Pancreas (tissue), 10 donors: ENCODE data around the gene TMEM238. TPM values are rescaled to one million over a fixed set of nuclear protein-coding genes. Genes with fewer than 3 reads are reported as not detected.

Experiments
- ATAC-seq, 4 donors: fragments of 200-7000 bp; cut with Tn5 transposase; one replicate each; pipeline versions ENCODE4 v1.8.0 to v1.9.1; 2020; ENCODE audit warnings: mild to moderate bottlenecking in 4 of 4, moderate library complexity in 4 of 4
- DNase-seq, 6 donors: peaks; one replicate each; pipeline ENCODE4 v3.0.0-alpha.2; 2020
- FAIRE-seq: peaks from 2 replicates; lab custom pipeline; 2012; peaks lifted over from hg19 to GRCh38; lab: Jason Lieb, UNC
- H3K27ac ChIP-seq, 4 donors: fragments of 200-600 bp; sonication (generic); 1 replicate in 3 of 4; 2 replicates in 1 of 4; pipeline versions ENCODE4 v1.5.0 to v1.8.0; 2020
- H3K27me3 ChIP-seq, 4 donors: fragments of 200-600 bp; one replicate each; pipeline ENCODE4 v1.8.0; 2021
- H3K36me3 ChIP-seq, 3 donors: fragments of 200-600 bp; sonication (generic) in 1 of 3; one replicate each; pipeline versions ENCODE4 v1.5.0 to v1.8.0; 2020 to 2021
- H3K4me1 ChIP-seq, 3 donors: fragments of 200-600 bp; one replicate each; pipeline ENCODE4 v1.8.0; 2021
- H3K4me3 ChIP-seq, 4 donors: fragments of 200-600 bp; sonication (generic) in 2 of 4; one replicate each; pipeline versions ENCODE4 v1.5.0 to v1.8.0; 2020 to 2021
- H3K9me3 ChIP-seq, 4 donors: fragments of 200-600 bp; one replicate each; pipeline ENCODE4 v1.8.0; 2021
- WGBS, 2 donors: extraction: QIAGEN DNeasy Blood & Tissue Kit; methylation state at CpG; one replicate each; pipeline ENCODE4 v1.1.7; 2013; 5-methylcytosine and 5-hydroxymethylcytosine counted together
- intact Hi-C, 3 donors: fragments of 100-400 bp; cut with DNase I; formaldehyde crosslinking; loops; one replicate each; pipeline versions ENCODE4 v1.11.1 to v1.14.2; 2022
- polyA plus RNA-seq, 2 donors: library from polyadenylated mRNA; stranded (reverse); fragments of 200-250 nt; gene quantifications; one replicate each; pipeline ENCODE4 v1.2.3, GENCODE V29; 2013
- total RNA-seq, 6 donors: library from RNA; stranded (reverse); fragmentation: NEBNext Ultra II Directional in 4 of 6; extraction: Animal tissue kit (Norgen Biotek cat#: 25700) in 4 of 6; gene quantifications; one replicate each; pipeline versions ENCODE4 v1.2.1 to v1.2.4, GENCODE V29; 2021 to 2023
- TF ChIP-seq, protein P1 (sequence below), 4 donors: fragments of 200-600 bp; sonication (generic) in 3 of 4; IDR thresholded peaks; one replicate each; pipeline versions ENCODE4 v1.5.0 to v1.8.0; 2021; ENCODE audit warnings: antibody characterized with exemption in 4 of 4
- donor health status: healthy with polysubstance abuse.
- donor health status: DM: no; HTN: no; CAD: no; lungs with moderate emphysema.
- donor health status: DM: no; HTN: no; CAD: no.
- donor health status: control.
- donor health status: control.
- donor health status: Bipolar disorder and iron deficiency.
- donor health status: DM: yes; HTN: yes; CAD: no.
- donor health status: DM: no; HTN: no; CAD: no.
- donor health status: DM: no; HTN: no; CAD: no.
- donor health status: DM: yes; HTN: yes; CAD: no.

TMEM238 gene
- total and polyA plus RNA-seq, 8 donors = 0.42 to 32.7 (median 19.8) TPM

DNA sequence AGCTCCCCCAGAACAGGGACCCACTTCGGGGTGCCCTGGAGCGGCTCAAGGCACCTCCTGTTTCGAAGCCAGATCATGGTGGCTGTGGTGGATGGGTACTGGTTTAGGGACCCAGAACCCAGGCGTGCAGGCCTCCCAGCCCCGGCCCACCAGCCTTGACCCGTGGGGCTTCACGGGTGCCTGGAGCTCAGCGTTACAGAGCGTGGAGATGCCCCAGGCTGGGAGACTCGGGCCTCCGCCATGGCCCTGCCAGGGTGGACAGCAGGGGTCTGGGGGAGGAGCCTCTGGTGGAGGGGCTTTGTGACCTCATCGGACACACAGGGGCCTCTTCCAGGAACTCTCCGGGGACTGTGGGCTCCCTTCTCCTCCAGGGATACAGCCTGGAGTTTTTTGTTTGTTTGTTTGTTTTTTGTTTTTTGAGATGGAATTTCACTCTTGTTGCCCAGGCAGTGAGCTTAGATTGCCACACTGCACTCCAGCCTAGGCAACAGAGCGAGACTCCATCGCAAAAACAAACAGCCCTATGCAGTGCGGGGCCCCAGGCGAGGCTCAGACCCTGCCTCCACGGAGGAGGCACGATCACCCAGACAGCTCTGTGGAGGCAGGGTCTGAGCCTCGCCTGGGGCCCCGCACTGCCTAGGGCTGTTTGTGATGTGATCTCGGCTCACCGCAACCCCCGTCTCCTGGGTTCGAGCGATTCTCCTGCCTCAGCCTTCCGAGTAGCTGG, 20.9 kb downstream of the TMEM238 start, which contains the start of gene GARIN5B:
Gene GARIN5B (minus strand): TSS at position 271 of the 727 bp plus-strand sequence. CDS start 194 bp downstream, at position 77.
- H3K9me3 ChIP-seq = no peaks in the 10 kb centered on the region
- intact Hi-C loops = no loop called here
- no peaks in the 10 kb centered on the region for H3K27me3 ChIP-seq
- WGBS, 2 donors = 69 to 78% methylated on average over 27 of the region's 27 CpGs
- ATAC-seq (no peak), DNase-seq (no peak), FAIRE-seq (no peak)
- no peaks in the 10 kb centered on the region for H3K36me3 ChIP-seq
- TF ChIP-seq, protein P1, sequence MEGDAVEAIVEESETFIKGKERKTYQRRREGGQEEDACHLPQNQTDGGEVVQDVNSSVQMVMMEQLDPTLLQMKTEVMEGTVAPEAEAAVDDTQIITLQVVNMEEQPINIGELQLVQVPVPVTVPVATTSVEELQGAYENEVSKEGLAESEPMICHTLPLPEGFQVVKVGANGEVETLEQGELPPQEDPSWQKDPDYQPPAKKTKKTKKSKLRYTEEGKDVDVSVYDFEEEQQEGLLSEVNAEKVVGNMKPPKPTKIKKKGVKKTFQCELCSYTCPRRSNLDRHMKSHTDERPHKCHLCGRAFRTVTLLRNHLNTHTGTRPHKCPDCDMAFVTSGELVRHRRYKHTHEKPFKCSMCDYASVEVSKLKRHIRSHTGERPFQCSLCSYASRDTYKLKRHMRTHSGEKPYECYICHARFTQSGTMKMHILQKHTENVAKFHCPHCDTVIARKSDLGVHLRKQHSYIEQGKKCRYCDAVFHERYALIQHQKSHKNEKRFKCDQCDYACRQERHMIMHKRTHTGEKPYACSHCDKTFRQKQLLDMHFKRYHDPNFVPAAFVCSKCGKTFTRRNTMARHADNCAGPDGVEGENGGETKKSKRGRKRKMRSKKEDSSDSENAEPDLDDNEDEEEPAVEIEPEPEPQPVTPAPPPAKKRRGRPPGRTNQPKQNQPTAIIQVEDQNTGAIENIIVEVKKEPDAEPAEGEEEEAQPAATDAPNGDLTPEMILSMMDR (IDR thresholded peaks at IDR 0.05) = no peak
- H3K4me3 ChIP-seq = no peak within 1 kb of the TSS
- H3K4me1 ChIP-seq = no peaks in the 10 kb centered on the region
- H3K27ac ChIP-seq = no peak within 1 kb of the TSS

DNA sequence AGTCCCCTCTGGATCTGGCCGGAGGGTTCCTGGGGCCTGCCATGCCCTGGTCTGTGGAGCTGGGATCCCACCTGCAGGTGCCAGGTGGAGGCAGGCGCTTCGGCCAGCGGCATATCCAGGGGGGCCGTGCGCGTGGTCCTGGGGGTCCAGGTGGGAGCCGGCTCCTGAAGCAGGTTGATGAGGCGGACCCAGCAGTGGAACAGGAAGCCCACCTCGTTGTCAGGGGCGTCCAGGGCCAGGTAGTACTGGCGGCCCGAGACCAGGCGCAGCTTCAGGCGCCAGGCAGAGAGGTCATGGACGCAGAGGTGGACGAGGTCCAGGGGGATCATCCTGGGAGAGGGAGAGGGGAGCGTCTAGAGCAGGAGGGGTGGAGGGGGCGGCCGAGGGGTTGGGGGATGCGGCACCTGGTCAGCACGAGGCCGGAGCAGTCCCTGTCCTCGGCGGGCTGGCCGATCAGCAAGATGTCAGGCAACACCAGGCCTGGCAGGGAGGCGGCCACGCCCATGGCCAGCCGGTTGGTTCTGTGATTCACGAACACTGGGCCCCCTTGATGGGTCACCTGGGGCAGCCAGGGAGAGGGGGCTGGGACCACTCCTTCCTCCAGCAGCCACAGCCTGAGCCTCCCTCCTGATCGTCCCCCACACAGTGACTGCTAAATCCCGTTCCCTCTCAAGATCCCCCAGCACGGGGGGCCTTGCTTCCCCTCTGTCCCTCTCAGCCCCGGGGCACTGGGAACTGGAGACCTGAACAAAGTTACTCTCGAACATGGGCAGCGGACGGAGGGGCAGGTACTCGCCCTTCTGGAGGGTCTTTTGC, 21.7 kb downstream of the TMEM238 start:
- ATAC-seq = no peak
- intact Hi-C loops = no loop called here

DNA sequence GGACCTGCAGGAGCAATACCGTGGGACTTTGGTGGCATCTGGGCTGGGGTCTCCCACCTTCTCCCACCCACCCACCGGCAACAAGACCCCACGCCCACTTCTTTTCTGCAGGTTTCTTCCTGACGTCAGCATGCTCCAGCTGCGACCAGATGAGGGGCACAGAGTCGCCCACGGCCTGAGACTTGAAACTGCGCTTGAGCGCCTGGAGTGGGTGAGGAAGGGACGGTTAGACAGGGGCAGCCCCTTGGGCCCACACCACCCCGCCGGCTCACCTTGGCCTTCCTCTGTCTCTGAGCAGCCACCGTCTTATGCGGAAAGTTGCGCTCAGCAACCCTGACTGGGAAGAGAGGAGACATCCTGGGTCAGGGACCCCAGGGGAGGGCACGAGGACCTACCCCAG, 23.2 kb downstream of the TMEM238 start:
- DNase-seq = peak in 1 of 6 donors; percentile 56
- FAIRE-seq = no peak
- intact Hi-C loops = no loop called here

More for the DNA sequence above, 21.7 kb downstream of the TMEM238 start:
- TF ChIP-seq, protein P1 (IDR thresholded peaks at IDR 0.05) = no peak
- Histone ChIP-seq H3K36me3 (no peaks in the 10 kb centered on the region), H3K4me3 (no peak overlapping the region), H3K9me3 (no peaks in the 10 kb centered on the region), H3K27ac (no peak overlapping the region), H3K27me3 (no peaks in the 10 kb centered on the region), H3K4me1 (no peaks in the 10 kb centered on the region)
- WGBS, 2 donors = 60 to 69% methylated on average over 36 to 38 of the region's 38 CpGs
- FAIRE-seq (no peak), DNase-seq (peak in 1 of 6 donors; percentile 67)

DNA sequence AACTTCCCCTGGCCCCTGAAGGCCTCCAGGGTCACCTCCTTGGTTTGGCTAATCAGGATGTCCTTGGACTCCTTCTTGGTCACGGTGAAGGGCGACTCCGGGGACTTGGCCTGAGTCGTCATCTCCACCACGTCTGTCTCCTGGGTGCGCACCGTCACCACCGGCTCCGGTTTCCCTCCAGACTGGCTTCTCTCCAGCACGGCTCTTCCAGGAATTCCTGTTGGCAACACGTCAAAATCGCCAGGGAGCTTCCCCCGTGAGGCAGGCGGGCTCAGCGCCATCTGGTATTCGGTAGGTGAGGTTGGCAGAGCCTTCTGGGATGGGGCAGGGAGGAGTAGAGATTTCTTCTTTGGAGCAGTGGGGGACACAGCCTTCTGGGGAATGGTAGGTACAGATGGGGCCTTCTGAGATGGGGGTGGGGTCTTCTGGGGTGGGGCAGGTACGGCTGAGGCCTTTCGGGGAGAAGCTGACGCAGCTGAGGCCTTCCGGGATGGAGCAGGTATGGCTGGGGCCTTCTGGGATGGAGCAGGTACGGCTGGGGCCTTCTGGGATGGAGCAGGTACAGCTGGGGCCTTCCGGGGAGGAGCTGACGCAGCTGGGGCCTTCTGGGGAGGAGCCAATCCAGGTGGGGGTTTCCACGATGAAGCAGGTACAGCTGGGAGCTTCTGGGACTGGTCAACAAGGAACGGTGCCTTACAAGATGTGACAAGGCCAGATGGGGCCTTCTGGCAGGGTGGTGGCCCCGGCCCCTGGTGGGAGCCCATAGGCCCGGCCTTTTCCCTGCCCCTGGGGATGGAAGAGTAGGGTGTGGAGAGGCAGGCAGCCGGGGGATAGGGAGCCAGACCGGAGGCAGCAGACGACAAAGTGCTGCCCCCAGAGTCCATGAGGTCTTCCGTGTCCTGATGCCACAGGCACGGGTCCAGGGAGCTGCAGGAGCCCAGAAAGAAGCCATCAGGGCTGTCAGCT, 24.9 kb downstream of the TMEM238 start:
- 64 to 71% methylated on average over 32 of the region's 32 CpGs for WGBS, 2 donors
- FAIRE-seq (no peak), DNase-seq (peak in 1 of 6 donors; percentile 57), ATAC-seq (peak in 1 of 4 donors; percentile 55)
- TF ChIP-seq, protein P1 (IDR thresholded peaks at IDR 0.05) = no peak
- intact Hi-C loops = no loop called here
- Histone ChIP-seq H3K4me1 (no peaks in the 10 kb centered on the region), H3K27me3 (no peaks in the 10 kb centered on the region), H3K9me3 (no peaks in the 10 kb centered on the region), H3K27ac (no peak overlapping the region), H3K4me3 (no peak overlapping the region), H3K36me3 (no peaks in the 10 kb centered on the region)

More for the DNA sequence above, 23.2 kb downstream of the TMEM238 start:
- TF ChIP-seq, protein P1 (IDR thresholded peaks at IDR 0.05) = no peak
- no peak overlapping the region for H3K4me3 ChIP-seq
- no peak for ATAC-seq
- no peaks in the 10 kb centered on the region for H3K27me3 ChIP-seq
- no peaks in the 10 kb centered on the region for H3K9me3 ChIP-seq
- no peaks in the 10 kb centered on the region for H3K4me1 ChIP-seq
- 86 to 90% methylated on average over 16 of the region's 16 CpGs for WGBS, 2 donors
- H3K27ac ChIP-seq = no peak overlapping the region
- no peaks in the 10 kb centered on the region for H3K36me3 ChIP-seq
